Measurements from ENCODE around the gene FOXRED2.

FOXRED2 gene

GRCh38 chr22:36447632-36448031 is 59.2 kb downstream of the FOXRED2 start:
- no peak for DNase-seq

- no peak for DNase-seq
Measured at GRCh38 chr22:36445158-36445668, 61.6 kb downstream of the FOXRED2 start.

GRCh38 chr22:36443198-36443770 is 63.6 kb downstream of the FOXRED2 start:
- no peak for DNase-seq

GRCh38 chr22:36442506-36443197 is 64.2 kb downstream of the FOXRED2 start:
- no peak for DNase-seq

GRCh38 chr22:36440429-36441002 is 66.3 kb downstream of the FOXRED2 start:
- no peak for DNase-seq

- DNase-seq, result no peak
Measured at GRCh38 chr22:36439481-36440271, 67.2 kb downstream of the FOXRED2 start.

Data from CD4-positive, alpha-beta T cell treated with Interleukin-10 for 1 hour (primary cell).